ENCODE results near the gene GXYLT1.
"Not testable (repeated sequence)": the region's sequence is repeated elsewhere in the genome, so short reads cannot be mapped to it uniquely, and the experiment has no call there.

The GXYLT1 gene

DNA sequence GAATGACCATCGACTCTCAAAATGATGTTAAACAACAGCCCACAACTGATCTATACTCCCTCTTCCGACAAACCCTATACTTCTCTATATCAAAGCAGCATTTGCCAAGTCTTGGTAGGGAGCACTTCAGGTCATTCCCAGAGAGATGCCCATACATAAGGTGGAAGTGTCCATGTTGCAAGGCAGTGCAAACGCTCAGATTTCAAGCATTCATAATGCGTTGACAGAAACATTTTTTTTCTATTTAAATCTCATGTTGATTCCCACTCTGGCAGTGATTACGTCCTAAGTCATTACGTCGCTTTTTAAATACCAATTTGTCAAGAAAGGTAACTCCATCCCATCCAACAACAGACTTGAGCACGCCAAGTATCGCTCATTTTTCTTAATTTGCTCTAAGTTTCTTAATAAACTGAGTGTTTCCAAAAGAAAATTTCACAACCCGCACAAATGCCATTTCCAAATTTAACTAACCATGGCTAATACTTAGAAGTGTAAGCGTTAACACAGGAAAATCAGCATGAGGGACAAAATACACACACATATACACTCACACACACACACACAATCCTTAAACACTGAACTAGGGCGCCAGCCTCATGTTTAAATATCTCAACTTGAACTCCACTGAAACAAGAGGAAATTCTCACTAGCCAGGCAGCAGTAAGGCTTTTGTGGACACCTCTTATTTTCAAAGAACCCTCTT, 1.1 kb downstream of the GXYLT1 start:
- DNase-seq = peak; percentile 7

DNA sequence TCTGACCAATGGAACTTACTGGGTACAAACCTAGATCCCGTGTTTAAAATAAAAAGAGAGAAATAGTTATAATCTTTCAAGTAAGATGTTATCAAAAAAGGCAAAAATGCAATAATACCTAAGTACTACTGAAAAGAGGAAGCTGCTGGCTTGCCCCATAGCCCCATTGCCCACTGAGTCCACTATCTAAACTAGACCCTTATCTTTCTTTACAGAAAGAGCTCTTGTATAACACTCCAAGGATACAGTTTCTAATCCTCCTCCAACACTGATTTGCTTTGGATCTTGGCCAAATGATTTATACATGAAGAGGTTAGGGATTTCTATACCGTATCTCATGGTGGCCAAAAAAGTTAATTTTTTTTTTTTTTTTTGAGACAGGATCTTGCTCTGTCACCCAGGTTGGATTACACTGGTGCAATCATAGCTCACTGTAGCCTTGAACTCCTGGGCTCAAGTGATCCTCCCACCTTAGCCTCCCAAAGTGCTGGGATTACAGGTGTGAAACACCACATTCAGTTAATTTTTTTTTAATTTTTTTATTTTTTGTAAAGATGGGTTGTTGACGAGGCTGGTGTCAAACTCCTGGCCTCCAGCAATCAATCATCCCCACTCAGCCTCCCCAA, 2.6 kb downstream of the GXYLT1 start:
- DNase-seq = no peak

DNA sequence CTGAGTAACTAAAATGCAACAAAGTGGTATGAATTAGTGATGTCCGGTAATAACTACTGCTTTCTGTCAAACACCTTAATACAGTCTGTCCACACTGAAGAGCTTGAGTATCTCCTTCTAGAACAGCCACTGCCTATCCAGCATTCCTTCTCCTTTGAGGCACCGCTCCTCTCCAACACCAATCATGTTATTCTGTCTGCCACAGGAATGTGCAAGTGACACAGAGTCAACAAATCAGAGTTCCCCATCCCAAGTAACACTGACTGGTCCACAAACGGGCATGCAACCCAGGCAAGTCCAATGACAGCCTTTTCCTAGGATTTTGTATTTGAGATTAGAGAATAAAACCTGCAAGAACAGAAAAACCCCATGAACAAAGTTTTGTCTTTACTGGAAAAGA, 3.8 kb downstream of the GXYLT1 start:
- DNase-seq = no peak

- DNase-seq = no peak
Measured at GRCh38 chr12:42135259-42135814, 9.3 kb downstream of the GXYLT1 start.

- no peak for DNase-seq
Measured at GRCh38 chr12:42130672-42131402, 13.8 kb downstream of the GXYLT1 start.

GRCh38 chr12:42129595-42130204, 15.0 kb downstream of the GXYLT1 start:
- DNase-seq = peak; percentile 62

- no peak for DNase-seq
Measured at GRCh38 chr12:42128888-42129287, 15.8 kb downstream of the GXYLT1 start.

- DNase-seq = no peak
Measured at GRCh38 chr12:42128327-42128726, 16.3 kb downstream of the GXYLT1 start.

GRCh38 chr12:42126963-42127362, 17.7 kb downstream of the GXYLT1 start:
- no peak for DNase-seq

DNA sequence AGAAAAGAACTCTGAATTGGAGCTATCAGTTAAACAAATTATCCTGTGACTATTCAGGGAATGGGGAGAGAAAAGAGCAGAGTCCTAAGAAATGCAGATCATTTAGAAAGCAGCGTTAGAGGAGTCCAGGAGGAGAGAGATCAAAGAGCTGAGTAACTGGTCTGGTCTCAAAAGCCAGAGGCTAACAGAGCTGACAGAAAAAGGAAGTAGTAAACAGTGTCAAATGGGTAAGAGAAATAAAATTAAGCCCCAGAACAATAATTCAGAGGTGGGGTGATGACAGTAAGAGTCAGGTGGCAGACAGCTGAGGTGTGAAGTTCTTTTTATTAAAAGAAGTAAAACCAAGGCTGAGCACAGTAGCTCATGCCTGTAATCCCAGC, 19.3 kb downstream of the GXYLT1 start:
- no peak for DNase-seq

- DNase-seq = no peak
Measured at GRCh38 chr12:42124764-42125387, 19.8 kb downstream of the GXYLT1 start.

DNA sequence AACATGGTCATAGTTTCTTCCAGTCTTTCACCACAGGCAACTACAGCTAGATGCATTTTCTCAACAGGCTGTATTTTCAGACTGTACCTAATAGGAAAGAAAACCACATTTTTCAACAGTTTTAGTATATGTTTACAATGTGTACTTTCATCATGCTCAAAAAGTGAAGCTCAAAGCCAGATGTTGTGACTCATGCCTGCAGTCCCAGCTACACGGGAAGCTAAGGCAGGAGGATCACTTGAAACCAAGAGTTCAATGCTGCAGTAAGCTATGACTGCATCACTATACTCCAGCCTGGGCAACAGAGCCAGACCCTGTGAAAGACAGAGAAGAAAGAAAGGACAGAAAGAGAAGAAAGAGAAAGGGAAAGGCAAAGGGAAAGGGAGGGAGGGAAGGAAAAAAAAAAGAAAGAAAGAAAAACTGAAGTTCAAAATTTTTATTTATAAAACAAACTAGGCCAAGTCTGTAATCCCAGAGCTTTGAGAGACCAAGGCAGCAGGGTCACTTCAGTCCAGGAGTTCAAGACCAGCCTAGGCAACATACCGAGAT, 25.5 kb downstream of the GXYLT1 start:
- no peak for DNase-seq

GRCh38 chr12:42118136-42118879, 26.4 kb downstream of the GXYLT1 start:
- DNase-seq = no peak

GRCh38 chr12:42109031-42109430, 35.6 kb downstream of the GXYLT1 start:
- DNase-seq = no peak

GRCh38 chr12:42106791-42107190, 37.9 kb downstream of the GXYLT1 start:
- DNase-seq = not testable (repeated sequence)

- no peak for DNase-seq
Measured at GRCh38 chr12:42104784-42105183, 39.9 kb downstream of the GXYLT1 start.

- no peak for DNase-seq
Measured at GRCh38 chr12:42104087-42104486, 40.6 kb downstream of the GXYLT1 start.

DNA sequence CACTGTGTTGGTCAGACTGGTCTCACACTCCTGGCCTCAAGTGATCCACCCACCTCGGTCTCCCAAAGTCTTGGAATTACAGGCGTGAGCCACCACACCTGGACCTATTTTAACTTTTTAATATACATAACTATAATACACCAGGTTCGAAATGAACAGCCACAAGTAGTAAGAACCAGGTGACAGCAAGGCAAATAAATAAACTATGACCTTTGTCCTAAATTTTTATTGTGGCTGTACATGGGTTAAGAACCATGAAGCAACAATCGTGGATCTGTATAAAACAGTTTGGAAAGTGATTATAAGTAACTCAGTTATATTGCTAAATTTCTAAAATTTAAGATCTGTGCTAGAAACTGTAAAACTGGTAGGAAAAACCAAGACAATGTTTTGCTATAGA, 41.5 kb downstream of the GXYLT1 start:
- DNase-seq = no peak

DNA sequence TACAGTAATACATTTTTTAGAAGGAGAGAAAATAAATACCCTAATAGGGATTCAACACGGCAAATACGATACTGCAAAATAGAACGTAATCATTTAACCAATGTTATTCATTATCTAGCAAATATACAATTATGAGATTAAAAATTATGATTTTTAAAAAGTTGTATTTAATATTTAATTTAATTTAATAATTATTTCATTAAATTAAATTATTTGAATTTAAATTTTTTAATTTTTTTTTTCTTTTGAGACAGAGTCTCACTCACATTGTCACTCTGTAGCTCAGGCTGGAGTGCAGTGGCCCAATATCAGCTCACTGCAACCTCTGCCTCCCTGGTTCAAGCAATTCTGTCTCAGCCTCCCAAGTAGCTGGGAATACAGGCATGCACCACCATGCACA, 42.0 kb downstream of the GXYLT1 start:
- DNase-seq = no peak

GRCh38 chr12:42099433-42099832, 45.2 kb downstream of the GXYLT1 start:
- DNase-seq = no peak

GRCh38 chr12:42097971-42098370, 46.7 kb downstream of the GXYLT1 start:
- DNase-seq = no peak

DNA sequence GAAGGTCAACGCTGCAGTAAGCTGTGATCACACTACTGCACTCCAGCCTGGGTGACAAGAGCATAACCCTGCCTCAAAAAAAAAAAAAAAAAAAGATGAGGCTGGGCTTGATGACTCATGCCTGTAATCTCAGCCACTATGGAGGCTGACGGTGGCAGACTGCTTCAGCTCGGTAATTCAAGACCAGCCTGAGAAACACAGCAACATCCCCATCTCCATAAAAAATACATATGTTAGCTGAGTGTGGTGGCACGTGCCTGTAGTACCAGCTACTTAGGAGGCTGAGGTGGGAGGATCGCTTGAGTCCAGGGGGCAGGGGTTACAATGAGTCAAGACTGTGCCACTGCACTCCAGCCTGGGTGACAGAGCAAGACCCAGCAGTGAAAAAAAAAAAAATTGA, 50.4 kb downstream of the GXYLT1 start:
- no peak for DNase-seq

All from midbrain (tissue), 1 donor.